IPS-15b (cell line): ENCODE measurements around the gene CRABP1.

Experiments
- H3K27me3 ChIP-seq: one replicate; pipeline ENCODE4 v1.6.1; 2013; ENCODE audit warnings: low read length; ENCODE audit not compliant: control insufficient read depth, insufficient read depth
- H3K36me3 ChIP-seq: one replicate; pipeline ENCODE4 v1.6.1; 2013; ENCODE audit warnings: low read length; ENCODE audit not compliant: control insufficient read depth, insufficient read depth
- H3K4me1 ChIP-seq: one replicate; pipeline ENCODE4 v1.6.1; 2013; ENCODE audit warnings: mild to moderate bottlenecking, low read length; ENCODE audit not compliant: control insufficient read depth, insufficient read depth
- H3K4me3 ChIP-seq: one replicate; pipeline ENCODE4 v1.5.1; 2013; ENCODE audit warnings: low read depth, low read length
- H3K9ac ChIP-seq: one replicate; pipeline ENCODE4 v1.6.1; 2013; ENCODE audit warnings: low read depth, mild to moderate bottlenecking, low read length
- H3K9me3 ChIP-seq: one replicate; pipeline ENCODE4 v1.6.1; 2013; ENCODE audit warnings: mild to moderate bottlenecking, low read length; ENCODE audit not compliant: control insufficient read depth, insufficient read depth

CRABP1 gene

GRCh38 chr15:78340231-78341056 is at the start of gene CRABP1:
Gene CRABP1 (plus strand): TSS chr15:78340353. CDS start chr15:78340429, 76 bp downstream.
- Histone ChIP-seq H3K9me3 (no peaks in the 10 kb centered on the region), H3K9ac (peak within 1 kb of the TSS; percentile 56), H3K4me3 (peak within 1 kb of the TSS; percentile 63), H3K4me1 (peaks cover 8% of the 10 kb centered on the region), H3K27me3 (peaks cover 32% of the 10 kb centered on the region), H3K36me3 (peaks cover 15% of the 10 kb centered on the region)

- H3K9ac ChIP-seq = no peak overlapping the region
- peaks cover 3% of the 10 kb centered on the region for H3K36me3 ChIP-seq
- H3K27me3 ChIP-seq = no peaks in the 10 kb centered on the region
- no peaks in the 10 kb centered on the region for H3K9me3 ChIP-seq
- no peaks in the 10 kb centered on the region for H3K4me1 ChIP-seq
- H3K4me3 ChIP-seq = no peak overlapping the region
These were observed 49.1 kb upstream of the CRABP1 start for GRCh38 chr15:78291052-78291451.

GRCh38 chr15:78291698-78292097 is 48.5 kb upstream of the CRABP1 start:
- H3K36me3 ChIP-seq = peaks cover 3% of the 10 kb centered on the region
- H3K9ac ChIP-seq = no peak overlapping the region
- no peaks in the 10 kb centered on the region for H3K9me3 ChIP-seq
- H3K4me1 ChIP-seq = no peaks in the 10 kb centered on the region
- H3K27me3 ChIP-seq = no peaks in the 10 kb centered on the region
- H3K4me3 ChIP-seq = no peak overlapping the region

GRCh38 chr15:78292219-78292618 is 47.9 kb upstream of the CRABP1 start:
- H3K9me3 ChIP-seq = no peaks in the 10 kb centered on the region
- H3K9ac ChIP-seq = no peak overlapping the region
- no peaks in the 10 kb centered on the region for H3K4me1 ChIP-seq
- peaks cover 3% of the 10 kb centered on the region for H3K36me3 ChIP-seq
- no peaks in the 10 kb centered on the region for H3K27me3 ChIP-seq
- no peak overlapping the region for H3K4me3 ChIP-seq

- Histone ChIP-seq H3K4me1 (peaks cover 3% of the 10 kb centered on the region), H3K9ac (peak within 1 kb of the TSS; percentile 93), H3K9me3 (no peaks in the 10 kb centered on the region), H3K4me3 (peak within 1 kb of the TSS; percentile 99), H3K36me3 (no peaks in the 10 kb centered on the region), H3K27me3 (no peaks in the 10 kb centered on the region)
These were observed 40.8 kb upstream of the CRABP1 start, which contains the start of gene SKIC8 for GRCh38 chr15:78299101-78299930. Gene SKIC8 (minus strand): TSS chr15:78299609. CDS start chr15:78295686, 3,923 bp downstream.

- no peak overlapping the region for H3K9ac ChIP-seq
These were observed 38.8 kb upstream of the CRABP1 start for GRCh38 chr15:78301326-78301725.

GRCh38 chr15:78301828-78302227 is 38.3 kb upstream of the CRABP1 start:
- Histone ChIP-seq H3K9me3 (no peaks in the 10 kb centered on the region), H3K27me3 (no peaks in the 10 kb centered on the region), H3K36me3 (no peaks in the 10 kb centered on the region), H3K9ac (no peak overlapping the region), H3K4me3 (no peak overlapping the region), H3K4me1 (peaks cover 7% of the 10 kb centered on the region)

More at GRCh38 chr15:78301326-78301725, 38.8 kb upstream of the CRABP1 start:
- Histone ChIP-seq H3K9me3 (no peaks in the 10 kb centered on the region), H3K36me3 (no peaks in the 10 kb centered on the region), H3K4me3 (no peak overlapping the region), H3K27me3 (no peaks in the 10 kb centered on the region), H3K4me1 (peaks cover 7% of the 10 kb centered on the region)

- no peaks in the 10 kb centered on the region for H3K27me3 ChIP-seq
- H3K9me3 ChIP-seq = no peaks in the 10 kb centered on the region
- peaks cover 7% of the 10 kb centered on the region for H3K4me1 ChIP-seq
- H3K4me3 ChIP-seq = no peak overlapping the region
- H3K36me3 ChIP-seq = no peaks in the 10 kb centered on the region
- H3K9ac ChIP-seq = no peak overlapping the region
These were observed 37.4 kb upstream of the CRABP1 start for GRCh38 chr15:78302579-78303312.

- Histone ChIP-seq H3K4me1 (peaks cover 7% of the 10 kb centered on the region), H3K4me3 (peak overlapping the region; percentile 36), H3K36me3 (no peaks in the 10 kb centered on the region), H3K9ac (peak overlapping the region; percentile 30), H3K9me3 (no peaks in the 10 kb centered on the region), H3K27me3 (no peaks in the 10 kb centered on the region)
These were observed 35.7 kb upstream of the CRABP1 start for GRCh38 chr15:78304216-78305066.

- H3K27me3 ChIP-seq = no peaks in the 10 kb centered on the region
- H3K4me3 ChIP-seq = no peak overlapping the region
- H3K36me3 ChIP-seq = no peaks in the 10 kb centered on the region
- H3K9ac ChIP-seq = no peak overlapping the region
- no peaks in the 10 kb centered on the region for H3K9me3 ChIP-seq
- peaks cover 7% of the 10 kb centered on the region for H3K4me1 ChIP-seq
These were observed 33.9 kb upstream of the CRABP1 start for GRCh38 chr15:78306176-78306774.
